ENCODE results near the gene ARID3A. TPM values are rescaled to one million over a fixed set of nuclear protein-coding genes. Genes with fewer than 3 reads are reported as not detected.

The ARID3A gene
- total RNA-seq, 1 donor from 2014 or later: 35.0 TPM

GRCh38 chr19:897442-898039 lies 28.3 kb upstream of the ARID3A start:
- Mint-ChIP-seq H3K27me3 (ENCODE audit: insufficient read depth) (no peaks in the 10 kb centered on the region), H3K36me3 (ENCODE audit: low read depth) (peaks cover 7% of the 10 kb centered on the region)
- intact Hi-C loops (cut with micrococcal nuclease): no loop called here

GRCh38 chr19:898663-899062 lies 27.2 kb upstream of the ARID3A start:
- peaks cover 7% of the 10 kb centered on the region for H3K36me3 Mint-ChIP-seq (ENCODE audit: low read depth)
- intact Hi-C loops (cut with micrococcal nuclease): no loop called here
- H3K27ac Mint-ChIP-seq: no peak overlapping the region
- DNase-seq (ENCODE audit: low spot score): no peak
- H3K27me3 Mint-ChIP-seq (ENCODE audit: insufficient read depth): no peaks in the 10 kb centered on the region
- H3K9me3 Mint-ChIP-seq: no peaks in the 10 kb centered on the region
- no peak overlapping the region for H3K4me3 Mint-ChIP-seq
- peaks cover under 1% of the 10 kb centered on the region for H3K4me1 Mint-ChIP-seq (ENCODE audit: low read depth)

More at GRCh38 chr19:897442-898039, 28.3 kb upstream of the ARID3A start:
- Mint-ChIP-seq H3K4me1 (ENCODE audit: low read depth) (peaks cover 8% of the 10 kb centered on the region), H3K27ac (no peak overlapping the region), H3K9me3 (no peaks in the 10 kb centered on the region), H3K4me3 (no peak overlapping the region)
- no peak for DNase-seq (ENCODE audit: low spot score)

- intact Hi-C loops (cut with micrococcal nuclease): no loop called here
- no peak overlapping the region for H3K4me3 Mint-ChIP-seq
- H3K4me1 Mint-ChIP-seq (ENCODE audit: low read depth): no peaks in the 10 kb centered on the region
- no peak for DNase-seq (ENCODE audit: low spot score)
- H3K9me3 Mint-ChIP-seq: no peaks in the 10 kb centered on the region
- peaks cover 12% of the 10 kb centered on the region for H3K36me3 Mint-ChIP-seq (ENCODE audit: low read depth)
- H3K27ac Mint-ChIP-seq: no peak overlapping the region
- H3K27me3 Mint-ChIP-seq (ENCODE audit: insufficient read depth): no peaks in the 10 kb centered on the region
Observed at GRCh38 chr19:899336-900042, 26.3 kb upstream of the ARID3A start.

GRCh38 chr19:900043-900301 lies 25.9 kb upstream of the ARID3A start:
- no peaks in the 10 kb centered on the region for H3K27me3 Mint-ChIP-seq (ENCODE audit: insufficient read depth)
- no peak overlapping the region for H3K4me3 Mint-ChIP-seq
- no peak for DNase-seq (ENCODE audit: low spot score)
- intact Hi-C loops (cut with micrococcal nuclease): no loop called here
- H3K9me3 Mint-ChIP-seq: no peaks in the 10 kb centered on the region
- H3K27ac Mint-ChIP-seq: no peak overlapping the region
- peaks cover 12% of the 10 kb centered on the region for H3K36me3 Mint-ChIP-seq (ENCODE audit: low read depth)
- H3K4me1 Mint-ChIP-seq (ENCODE audit: low read depth): no peaks in the 10 kb centered on the region

- Mint-ChIP-seq H3K4me1 (ENCODE audit: low read depth) (no peaks in the 10 kb centered on the region), H3K36me3 (ENCODE audit: low read depth) (peaks cover 10% of the 10 kb centered on the region), H3K27me3 (ENCODE audit: insufficient read depth) (no peaks in the 10 kb centered on the region), H3K4me3 (no peak overlapping the region), H3K9me3 (no peaks in the 10 kb centered on the region), H3K27ac (no peak overlapping the region)
- intact Hi-C loops (cut with micrococcal nuclease): no loop called here
- no peak for DNase-seq (ENCODE audit: low spot score)
Observed at GRCh38 chr19:900302-901111, 25.3 kb upstream of the ARID3A start.

- H3K4me3 Mint-ChIP-seq: no peak overlapping the region
- no peak for DNase-seq (ENCODE audit: low spot score)
- H3K9me3 Mint-ChIP-seq: no peaks in the 10 kb centered on the region
- intact Hi-C loops (cut with micrococcal nuclease): no loop called here
- peaks cover 6% of the 10 kb centered on the region for H3K36me3 Mint-ChIP-seq (ENCODE audit: low read depth)
- peaks cover 2% of the 10 kb centered on the region for H3K4me1 Mint-ChIP-seq (ENCODE audit: low read depth)
- no peaks in the 10 kb centered on the region for H3K27me3 Mint-ChIP-seq (ENCODE audit: insufficient read depth)
- no peak overlapping the region for H3K27ac Mint-ChIP-seq
Observed at GRCh38 chr19:901216-902092, 24.4 kb upstream of the ARID3A start.

GRCh38 chr19:902093-902370 lies 23.8 kb upstream of the ARID3A start:
- no peak for DNase-seq (ENCODE audit: low spot score)
- Mint-ChIP-seq H3K4me3 (no peak overlapping the region), H3K36me3 (ENCODE audit: low read depth) (peaks cover 6% of the 10 kb centered on the region), H3K27me3 (ENCODE audit: insufficient read depth) (no peaks in the 10 kb centered on the region), H3K4me1 (ENCODE audit: low read depth) (peaks cover 8% of the 10 kb centered on the region), H3K9me3 (no peaks in the 10 kb centered on the region), H3K27ac (no peak overlapping the region)
- intact Hi-C loops (cut with micrococcal nuclease): no loop called here

- Mint-ChIP-seq H3K4me3 (no peak overlapping the region), H3K4me1 (ENCODE audit: low read depth) (peaks cover 10% of the 10 kb centered on the region), H3K36me3 (ENCODE audit: low read depth) (peaks cover 6% of the 10 kb centered on the region), H3K27me3 (ENCODE audit: insufficient read depth) (no peaks in the 10 kb centered on the region), H3K9me3 (no peaks in the 10 kb centered on the region), H3K27ac (no peak overlapping the region)
- intact Hi-C loops (cut with micrococcal nuclease): no loop called here
- DNase-seq (ENCODE audit: low spot score): no peak
Observed at GRCh38 chr19:902446-903226, 23.2 kb upstream of the ARID3A start.

GRCh38 chr19:903266-903797 lies 22.5 kb upstream of the ARID3A start:
- H3K36me3 Mint-ChIP-seq (ENCODE audit: low read depth): peaks cover 6% of the 10 kb centered on the region
- no peak overlapping the region for H3K27ac Mint-ChIP-seq
- no peaks in the 10 kb centered on the region for H3K27me3 Mint-ChIP-seq (ENCODE audit: insufficient read depth)
- no peak for DNase-seq (ENCODE audit: low spot score)
- no peaks in the 10 kb centered on the region for H3K9me3 Mint-ChIP-seq
- no peak overlapping the region for H3K4me3 Mint-ChIP-seq
- intact Hi-C loops (cut with micrococcal nuclease): no loop called here
- peaks cover 10% of the 10 kb centered on the region for H3K4me1 Mint-ChIP-seq (ENCODE audit: low read depth)

GRCh38 chr19:904545-904944 lies 21.3 kb upstream of the ARID3A start:
- Mint-ChIP-seq H3K4me3 (no peak overlapping the region), H3K4me1 (ENCODE audit: low read depth) (peaks cover 22% of the 10 kb centered on the region), H3K36me3 (ENCODE audit: low read depth) (peaks cover 11% of the 10 kb centered on the region), H3K27me3 (ENCODE audit: insufficient read depth) (no peaks in the 10 kb centered on the region), H3K9me3 (no peaks in the 10 kb centered on the region), H3K27ac (no peak overlapping the region)
- intact Hi-C loops (cut with micrococcal nuclease): no loop called here
- no peak for DNase-seq (ENCODE audit: low spot score)

- peaks cover 28% of the 10 kb centered on the region for H3K4me1 Mint-ChIP-seq (ENCODE audit: low read depth)
- no peaks in the 10 kb centered on the region for H3K9me3 Mint-ChIP-seq
- peak overlapping the region; percentile 78 for H3K27ac Mint-ChIP-seq
- H3K36me3 Mint-ChIP-seq (ENCODE audit: low read depth): peaks cover 16% of the 10 kb centered on the region
- intact Hi-C loops (cut with micrococcal nuclease): no loop called here
- no peak for DNase-seq (ENCODE audit: low spot score)
- H3K27me3 Mint-ChIP-seq (ENCODE audit: insufficient read depth): no peaks in the 10 kb centered on the region
- no peak overlapping the region for H3K4me3 Mint-ChIP-seq
Observed at GRCh38 chr19:906480-906879, 19.4 kb upstream of the ARID3A start.

- DNase-seq (ENCODE audit: low spot score): no peak
- peaks cover 28% of the 10 kb centered on the region for H3K4me1 Mint-ChIP-seq (ENCODE audit: low read depth)
- H3K4me3 Mint-ChIP-seq: no peak overlapping the region
- peak overlapping the region; percentile 78 for H3K27ac Mint-ChIP-seq
- peaks cover 16% of the 10 kb centered on the region for H3K36me3 Mint-ChIP-seq (ENCODE audit: low read depth)
- H3K9me3 Mint-ChIP-seq: no peaks in the 10 kb centered on the region
- H3K27me3 Mint-ChIP-seq (ENCODE audit: insufficient read depth): no peaks in the 10 kb centered on the region
- intact Hi-C loops (cut with micrococcal nuclease): no loop called here
Observed at GRCh38 chr19:907183-907853, 18.5 kb upstream of the ARID3A start.

Measured in activated T-helper 1 cell treated with anti-CD3 and anti-CD28 coated beads, Interleukin-12 subunit alpha, Interleukin-12 subunit beta, Interleukin-2, Interleukin-4 antibody, amounts not matched to agents 30 ng/mL and 10 ng/mL and 1 ng/mL, durations not matched to agents 14 hours and 24 hours and 36 hours (primary cell).